ENCODE data around the gene ITPK1.

ITPK1 gene

DNA sequence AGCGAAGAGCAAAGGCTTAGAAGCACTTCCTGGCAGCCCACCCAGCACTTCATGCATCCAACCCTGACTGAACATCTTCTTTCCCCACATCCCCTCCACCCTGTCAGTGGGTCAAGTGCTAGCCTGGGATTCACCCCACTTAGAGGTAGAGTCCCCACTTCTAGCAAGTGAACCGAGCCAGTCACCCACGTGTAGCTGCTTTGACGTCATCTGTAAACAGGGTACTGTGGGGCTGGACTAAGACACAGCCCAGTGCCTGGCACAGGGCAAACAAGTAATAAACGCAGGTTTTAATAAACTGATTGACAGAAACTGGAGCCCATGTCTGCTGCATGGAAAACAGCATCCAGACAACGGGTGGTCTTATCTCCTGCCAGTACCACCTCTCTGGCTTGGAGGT, 61.7 kb downstream of the ITPK1 start:
- H3K4me3 ChIP-seq (ENCODE audit: low read depth, low read length): no peak overlapping the region
- no peaks in the 10 kb centered on the region for H3K36me3 ChIP-seq (ENCODE audit: control insufficient read depth in 2 of 2, insufficient read depth in 1 of 2, low read length in 2 of 2)
- ChIA-PET CTCF (no interaction called here), POLR2A (no interaction called here)
- H3K27ac ChIP-seq (ENCODE audit: extremely low read depth, low read depth, low read length): no peak overlapping the region
- H3K9me3 ChIP-seq (ENCODE audit: control insufficient read depth, insufficient read depth, low read depth, low read length): no peaks in the 10 kb centered on the region
- no peak for TF ChIP-seq ZNF776 (tag by site-specific recombination; IDR thresholded peaks at IDR 0.05; ENCODE audit: borderline replicate concordance)
- no peak for TF ChIP-seq ZNF311 (tag by site-specific recombination; IDR thresholded peaks at IDR 0.05; ENCODE audit: borderline replicate concordance)
- no peak for TF ChIP-seq ZNF473 (tag by site-specific recombination; IDR thresholded peaks at IDR 0.05)
- no peak for TF ChIP-seq HOXD13 (CRISPR knock-in tag; IDR thresholded peaks at IDR 0.05; ENCODE audit: borderline replicate concordance)
- TF ChIP-seq, protein P1, sequence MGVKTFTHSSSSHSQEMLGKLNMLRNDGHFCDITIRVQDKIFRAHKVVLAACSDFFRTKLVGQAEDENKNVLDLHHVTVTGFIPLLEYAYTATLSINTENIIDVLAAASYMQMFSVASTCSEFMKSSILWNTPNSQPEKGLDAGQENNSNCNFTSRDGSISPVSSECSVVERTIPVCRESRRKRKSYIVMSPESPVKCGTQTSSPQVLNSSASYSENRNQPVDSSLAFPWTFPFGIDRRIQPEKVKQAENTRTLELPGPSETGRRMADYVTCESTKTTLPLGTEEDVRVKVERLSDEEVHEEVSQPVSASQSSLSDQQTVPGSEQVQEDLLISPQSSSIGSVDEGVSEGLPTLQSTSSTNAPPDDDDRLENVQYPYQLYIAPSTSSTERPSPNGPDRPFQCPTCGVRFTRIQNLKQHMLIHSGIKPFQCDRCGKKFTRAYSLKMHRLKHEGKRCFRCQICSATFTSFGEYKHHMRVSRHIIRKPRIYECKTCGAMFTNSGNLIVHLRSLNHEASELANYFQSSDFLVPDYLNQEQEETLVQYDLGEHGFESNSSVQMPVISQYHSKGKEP (tag by site-specific recombination; IDR thresholded peaks at IDR 0.05): no peak
- no peak for TF ChIP-seq ZNF48 (tag by site-specific recombination; IDR thresholded peaks at IDR 0.05)
- no peak for TF ChIP-seq RBAK (tag by site-specific recombination; IDR thresholded peaks at IDR 0.05)
- TF ChIP-seq, protein P2, sequence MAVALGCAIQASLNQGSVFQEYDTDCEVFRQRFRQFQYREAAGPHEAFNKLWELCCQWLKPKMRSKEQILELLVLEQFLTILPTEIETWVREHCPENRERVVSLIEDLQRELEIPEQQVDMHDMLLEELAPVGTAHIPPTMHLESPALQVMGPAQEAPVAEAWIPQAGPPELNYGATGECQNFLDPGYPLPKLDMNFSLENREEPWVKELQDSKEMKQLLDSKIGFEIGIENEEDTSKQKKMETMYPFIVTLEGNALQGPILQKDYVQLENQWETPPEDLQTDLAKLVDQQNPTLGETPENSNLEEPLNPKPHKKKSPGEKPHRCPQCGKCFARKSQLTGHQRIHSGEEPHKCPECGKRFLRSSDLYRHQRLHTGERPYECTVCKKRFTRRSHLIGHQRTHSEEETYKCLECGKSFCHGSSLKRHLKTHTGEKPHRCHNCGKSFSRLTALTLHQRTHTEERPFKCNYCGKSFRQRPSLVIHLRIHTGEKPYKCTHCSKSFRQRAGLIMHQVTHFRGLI (tag by site-specific recombination; IDR thresholded peaks at IDR 0.05): no peak
- peaks cover 4% of the 10 kb centered on the region; the same call in 1 of the 2 replicates for H3K4me1 ChIP-seq (ENCODE audit: control insufficient read depth, insufficient read depth, low read length)

DNA sequence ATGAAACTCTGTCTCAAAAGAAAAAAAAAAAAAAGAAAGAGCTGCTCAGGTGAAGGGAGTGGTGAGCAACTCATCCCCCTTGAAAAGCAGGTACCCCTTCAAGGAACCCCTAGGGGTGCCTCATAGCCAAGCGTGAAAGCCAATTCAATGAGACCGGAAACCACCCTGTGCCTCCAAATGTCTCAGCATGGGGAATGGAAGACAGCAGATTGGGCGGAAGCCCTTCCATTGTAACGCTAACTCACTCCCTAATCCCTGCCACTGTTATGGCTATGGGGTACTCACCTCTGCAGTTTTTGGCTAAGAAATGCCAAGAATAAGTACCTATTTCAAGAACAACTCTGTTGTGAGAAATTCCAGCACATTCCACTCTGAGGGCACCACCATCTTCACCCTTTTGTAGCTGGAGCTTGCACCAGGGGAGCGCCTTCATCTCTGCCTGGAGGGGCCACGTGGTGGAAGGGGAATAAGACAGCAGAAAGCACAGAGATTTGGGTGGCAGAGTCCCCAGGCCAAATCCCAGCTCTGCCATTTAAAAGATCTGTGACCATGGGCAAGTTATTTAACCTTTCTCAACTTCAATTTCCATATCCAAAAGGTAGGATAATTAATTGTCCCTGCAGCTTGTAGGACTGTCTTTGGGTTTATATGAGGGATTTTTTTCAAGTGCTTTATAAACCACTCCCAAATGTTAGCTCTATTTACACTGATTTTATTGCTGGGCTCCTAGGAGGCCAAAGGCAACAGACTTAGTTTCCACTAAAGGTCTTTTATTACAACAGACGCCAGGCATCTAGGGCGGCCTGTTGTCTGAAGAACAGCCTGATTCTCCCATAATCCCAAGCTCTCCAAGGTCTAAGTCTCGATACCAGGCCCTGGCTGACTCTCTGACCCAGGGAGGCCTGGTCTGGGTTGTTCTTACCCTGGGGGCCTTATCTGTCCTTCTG, 63.9 kb downstream of the ITPK1 start:
- ChIA-PET CTCF (no interaction called here), POLR2A (no interaction called here)
- Histone ChIP-seq H3K4me1 (ENCODE audit: control insufficient read depth, insufficient read depth, low read length) (peaks cover 4% of the 10 kb centered on the region; the same call in 1 of the 2 replicates), H3K9me3 (ENCODE audit: control insufficient read depth, insufficient read depth, low read depth, low read length) (no peaks in the 10 kb centered on the region), H3K4me3 (ENCODE audit: low read depth, low read length) (no peak overlapping the region), H3K36me3 (ENCODE audit: control insufficient read depth in 2 of 2, insufficient read depth in 1 of 2, low read length in 2 of 2) (no peaks in the 10 kb centered on the region), H3K27ac (ENCODE audit: extremely low read depth, low read depth, low read length) (no peak overlapping the region)
- TF ChIP-seq, protein P3, sequence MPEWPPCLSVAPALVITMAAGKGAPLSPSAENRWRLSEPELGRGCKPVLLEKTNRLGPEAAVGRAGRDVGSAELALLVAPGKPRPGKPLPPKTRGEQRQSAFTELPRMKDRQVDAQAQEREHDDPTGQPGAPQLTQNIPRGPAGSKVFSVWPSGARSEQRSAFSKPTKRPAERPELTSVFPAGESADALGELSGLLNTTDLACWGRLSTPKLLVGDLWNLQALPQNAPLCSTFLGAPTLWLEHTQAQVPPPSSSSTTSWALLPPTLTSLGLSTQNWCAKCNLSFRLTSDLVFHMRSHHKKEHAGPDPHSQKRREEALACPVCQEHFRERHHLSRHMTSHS (tag by site-specific recombination; IDR thresholded peaks at IDR 0.05): no peak
- peak; percentile 23; the same call in 1 of the 2 replicates for TF ChIP-seq GLIS1 (tag by site-specific recombination; IDR thresholded peaks at IDR 0.05)

DNA sequence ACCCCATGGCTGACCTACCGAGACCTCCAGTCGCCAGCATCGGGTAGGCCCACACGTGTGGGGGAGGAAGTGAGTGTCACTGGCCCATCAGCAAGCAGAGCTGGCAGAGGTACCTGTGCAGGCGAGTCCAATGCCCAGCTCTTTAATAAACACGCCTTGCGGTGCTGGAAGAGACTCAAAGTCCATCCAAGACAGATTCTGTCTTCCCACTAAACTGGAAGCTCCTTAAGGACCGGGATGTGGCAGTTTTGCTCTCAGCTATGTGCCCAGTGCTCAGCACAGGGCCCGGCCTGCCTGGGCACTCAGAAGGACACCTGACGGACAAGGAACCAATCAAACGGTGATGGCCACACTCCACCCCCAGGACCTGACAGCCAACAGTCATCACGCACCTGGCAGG, 65.0 kb downstream of the ITPK1 start:
- POLR2A ChIA-PET: no interaction called here
- no peak overlapping the region for H3K27ac ChIP-seq (ENCODE audit: extremely low read depth, low read depth, low read length)
- peaks cover 9% of the 10 kb centered on the region for H3K4me1 ChIP-seq (ENCODE audit: control insufficient read depth, insufficient read depth, low read length)
- H3K36me3 ChIP-seq (ENCODE audit: control insufficient read depth in 2 of 2, insufficient read depth in 1 of 2, low read length in 2 of 2): no peaks in the 10 kb centered on the region
- no peak overlapping the region for H3K4me3 ChIP-seq (ENCODE audit: low read depth, low read length)
- CTCF ChIA-PET: no interaction called here
- no peaks in the 10 kb centered on the region for H3K9me3 ChIP-seq (ENCODE audit: control insufficient read depth, insufficient read depth, low read depth, low read length)
- TF ChIP-seq ZNF596 (tag by site-specific recombination; IDR thresholded peaks at IDR 0.05) (no peak), ZSCAN23 (tag by site-specific recombination; IDR thresholded peaks at IDR 0.05) (no peak), ZNF707 (tag by site-specific recombination; IDR thresholded peaks at IDR 0.05) (no peak), YY1 (tag by site-specific recombination; IDR thresholded peaks at IDR 0.05) (no peak), SCRT1 (tag by site-specific recombination; IDR thresholded peaks at IDR 0.05; ENCODE audit: borderline replicate concordance) (no peak), ZXDB (tag by site-specific recombination; IDR thresholded peaks at IDR 0.05) (no peak), KLF9 (tag by site-specific recombination; IDR thresholded peaks at IDR 0.05; ENCODE audit: low read depth) (no peak), WT1 (tag by site-specific recombination; IDR thresholded peaks at IDR 0.05) (no peak), ZNF48 (tag by site-specific recombination; IDR thresholded peaks at IDR 0.05) (no peak), KLF8 (tag by site-specific recombination; IDR thresholded peaks at IDR 0.05) (no peak), KLF16 (tag by site-specific recombination; IDR thresholded peaks at IDR 0.05) (no peak)
- TF ChIP-seq, protein P4, sequence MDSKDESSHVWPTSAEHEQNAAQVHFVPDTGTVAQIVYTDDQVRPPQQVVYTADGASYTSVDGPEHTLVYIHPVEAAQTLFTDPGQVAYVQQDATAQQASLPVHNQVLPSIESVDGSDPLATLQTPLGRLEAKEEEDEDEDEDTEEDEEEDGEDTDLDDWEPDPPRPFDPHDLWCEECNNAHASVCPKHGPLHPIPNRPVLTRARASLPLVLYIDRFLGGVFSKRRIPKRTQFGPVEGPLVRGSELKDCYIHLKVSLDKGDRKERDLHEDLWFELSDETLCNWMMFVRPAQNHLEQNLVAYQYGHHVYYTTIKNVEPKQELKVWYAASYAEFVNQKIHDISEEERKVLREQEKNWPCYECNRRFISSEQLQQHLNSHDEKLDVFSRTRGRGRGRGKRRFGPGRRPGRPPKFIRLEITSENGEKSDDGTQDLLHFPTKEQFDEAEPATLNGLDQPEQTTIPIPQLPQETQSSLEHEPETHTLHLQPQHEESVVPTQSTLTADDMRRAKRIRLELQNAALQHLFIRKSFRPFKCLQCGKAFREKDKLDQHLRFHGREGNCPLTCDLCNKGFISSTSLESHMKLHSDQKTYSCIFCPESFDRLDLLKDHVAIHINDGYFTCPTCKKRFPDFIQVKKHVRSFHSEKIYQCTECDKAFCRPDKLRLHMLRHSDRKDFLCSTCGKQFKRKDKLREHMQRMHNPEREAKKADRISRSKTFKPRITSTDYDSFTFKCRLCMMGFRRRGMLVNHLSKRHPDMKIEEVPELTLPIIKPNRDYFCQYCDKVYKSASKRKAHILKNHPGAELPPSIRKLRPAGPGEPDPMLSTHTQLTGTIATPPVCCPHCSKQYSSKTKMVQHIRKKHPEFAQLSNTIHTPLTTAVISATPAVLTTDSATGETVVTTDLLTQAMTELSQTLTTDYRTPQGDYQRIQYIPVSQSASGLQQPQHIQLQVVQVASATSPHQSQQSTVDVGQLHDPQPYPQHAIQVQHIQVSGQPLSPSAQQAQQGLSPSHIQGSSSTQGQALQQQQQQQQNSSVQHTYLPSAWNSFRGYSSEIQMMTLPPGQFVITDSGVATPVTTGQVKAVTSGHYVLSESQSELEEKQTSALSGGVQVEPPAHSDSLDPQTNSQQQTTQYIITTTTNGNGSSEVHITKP (tag by site-specific recombination; IDR thresholded peaks at IDR 0.05): no peak
